GM10248 (cell line): Measurements from ENCODE around the gene LRBA.

Experiments used
- CTCF ChIA-PET: fragments of 300-600 bp; sonication (Branson Sonifier 250); formaldehyde crosslinking; extraction: SDS; loops from one replicate; lab custom pipeline; 2021; ENCODE audit warnings: antibody characterized with exemption; lab: Yijun Ruan, JAX
- POLR2A ChIA-PET: fragments of 350-650 bp; sonication (Branson Sonifier 250); formaldehyde crosslinking; extraction: SDS; loops from one replicate; lab custom pipeline; 2020; ENCODE audit warnings: antibody characterized with exemption; lab: Yijun Ruan, JAX
- DNase-seq: peaks from one replicate; pipeline ENCODE4 v3.0.0; 2012; ENCODE audit errors: extremely low spot score
- CTCF ChIP-seq: IDR thresholded peaks from 2 replicates; pipeline ENCODE4 v1.5.1; 2012; ENCODE audit warnings: mild to moderate bottlenecking, low read depth; ENCODE audit errors: extremely low read depth, missing control alignments, control extremely low read depth

Gene LRBA

GRCh38 chr4:151045907-151046306, 30.8 kb upstream of the LRBA start:
- peak; percentile 28 for TF ChIP-seq CTCF
- POLR2A ChIA-PET, result no interaction called here
- CTCF ChIA-PET, result no interaction called here
- no peak for DNase-seq

GRCh38 chr4:151043803-151044515, 28.9 kb upstream of the LRBA start:
- ChIA-PET CTCF (no interaction called here), POLR2A (no interaction called here)
- no peak for DNase-seq
- no peak for TF ChIP-seq CTCF

- no peak for DNase-seq
- ChIA-PET POLR2A (no interaction called here), CTCF (no interaction called here)
- no peak for TF ChIP-seq CTCF
Measured at GRCh38 chr4:151039733-151040132, 24.6 kb upstream of the LRBA start.

- no peak for TF ChIP-seq CTCF
- CTCF ChIA-PET, result interaction anchor here (0.9 kb wide), 1 partner anchor 9 kb away, joined by 3 read pairs; no protein-coding TSS in a partner anchor
- DNase-seq, result no peak
- POLR2A ChIA-PET, result no interaction called here
Measured at GRCh38 chr4:151038452-151039157, 23.5 kb upstream of the LRBA start.

GRCh38 chr4:151035911-151036310, 20.8 kb upstream of the LRBA start:
- no peak for TF ChIP-seq CTCF
- ChIA-PET POLR2A (no interaction called here), CTCF (interaction anchor here (1.3 kb wide), 1 partner anchor 21 kb away, joined by 3 read pairs; the partner anchor contains the start of gene LRBA)
- DNase-seq, result no peak

- ChIA-PET CTCF (interaction anchor here (1.3 kb wide), 1 partner anchor 20 kb away, joined by 3 read pairs; the partner anchor contains the start of gene LRBA), POLR2A (no interaction called here)
- no peak for DNase-seq
- no peak for TF ChIP-seq CTCF
Measured at GRCh38 chr4:151035328-151035727, 20.2 kb upstream of the LRBA start.
